NCI-H187 (cell line): ENCODE measurements around the gene DACT1.

Experiments used
- DNase-seq, 2 experiments: peaks; one replicate each; lab custom pipeline; 2025; lab: John Stamatoyannopoulos, UW

The DACT1 gene

DNA sequence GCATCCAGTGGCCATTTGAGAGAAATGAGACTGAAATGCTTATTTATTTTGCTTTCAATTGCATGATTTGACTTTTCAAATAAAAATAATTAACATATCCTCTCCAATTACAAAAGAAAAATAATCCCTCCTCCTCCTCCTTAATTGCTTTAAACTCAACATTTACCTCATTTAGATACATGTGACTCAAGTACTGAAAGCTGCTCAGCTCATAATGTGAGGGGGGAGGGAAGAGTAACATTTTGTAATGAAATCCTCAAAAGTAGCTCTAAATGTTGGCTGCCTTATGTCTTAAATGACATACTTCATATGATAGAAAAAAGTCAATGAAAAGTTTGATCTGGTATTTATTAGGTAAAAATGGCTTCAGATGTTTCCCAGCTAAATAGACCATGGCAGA, 29.0 kb downstream of the DACT1 start:
- DNase-seq: no peak

DNA sequence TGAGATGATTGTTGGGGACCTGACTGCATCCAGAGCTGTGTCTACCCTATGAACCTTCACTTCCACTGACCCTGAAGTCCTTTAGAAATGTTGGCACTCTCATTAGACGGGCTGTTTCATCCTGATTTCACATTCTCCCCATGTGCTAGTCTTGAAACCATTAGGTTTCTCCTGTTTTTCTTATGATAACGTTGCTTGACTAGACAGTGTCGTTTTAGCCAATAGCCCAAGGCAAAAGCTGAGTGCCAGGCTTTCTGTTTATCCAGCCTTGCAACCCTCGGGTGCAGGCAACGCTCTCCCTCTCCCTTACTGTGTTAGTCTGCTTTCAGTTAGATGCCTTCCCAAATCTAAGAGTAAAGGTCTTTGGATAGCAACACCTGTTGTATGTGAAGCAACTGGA, 30.1 kb downstream of the DACT1 start:
- DNase-seq: no peak

DNA sequence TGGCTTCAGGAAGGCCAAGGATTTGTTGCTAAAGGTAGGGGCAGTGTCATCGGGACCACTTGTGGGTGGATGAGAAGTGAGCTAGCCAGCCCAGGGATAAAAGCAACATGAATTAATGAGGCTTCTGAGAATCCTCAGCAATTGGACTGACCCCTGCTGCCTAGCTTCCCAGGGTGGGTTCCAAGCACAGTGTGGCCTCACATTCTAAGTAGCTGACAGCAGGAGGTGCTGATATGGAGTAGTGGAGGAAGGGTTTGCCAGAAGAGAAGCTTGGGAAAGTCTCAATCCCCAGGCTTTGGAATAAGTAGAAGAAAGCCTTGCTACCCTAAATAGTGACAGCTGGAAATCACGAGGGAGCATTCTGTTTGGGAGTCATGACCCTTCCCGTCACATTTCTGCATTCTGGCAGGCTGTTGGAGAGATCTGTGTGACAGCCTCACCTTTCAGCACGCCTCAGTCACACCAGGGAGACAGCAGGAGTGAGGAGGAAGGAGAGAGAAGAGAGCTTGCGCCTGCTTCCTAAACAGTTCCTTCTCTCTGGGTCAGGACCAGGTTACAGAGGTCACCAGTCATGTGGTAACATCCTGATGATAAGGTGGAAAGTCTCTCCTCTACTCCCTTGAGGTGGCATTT, 31.2 kb downstream of the DACT1 start:
- no peak for DNase-seq

DNA sequence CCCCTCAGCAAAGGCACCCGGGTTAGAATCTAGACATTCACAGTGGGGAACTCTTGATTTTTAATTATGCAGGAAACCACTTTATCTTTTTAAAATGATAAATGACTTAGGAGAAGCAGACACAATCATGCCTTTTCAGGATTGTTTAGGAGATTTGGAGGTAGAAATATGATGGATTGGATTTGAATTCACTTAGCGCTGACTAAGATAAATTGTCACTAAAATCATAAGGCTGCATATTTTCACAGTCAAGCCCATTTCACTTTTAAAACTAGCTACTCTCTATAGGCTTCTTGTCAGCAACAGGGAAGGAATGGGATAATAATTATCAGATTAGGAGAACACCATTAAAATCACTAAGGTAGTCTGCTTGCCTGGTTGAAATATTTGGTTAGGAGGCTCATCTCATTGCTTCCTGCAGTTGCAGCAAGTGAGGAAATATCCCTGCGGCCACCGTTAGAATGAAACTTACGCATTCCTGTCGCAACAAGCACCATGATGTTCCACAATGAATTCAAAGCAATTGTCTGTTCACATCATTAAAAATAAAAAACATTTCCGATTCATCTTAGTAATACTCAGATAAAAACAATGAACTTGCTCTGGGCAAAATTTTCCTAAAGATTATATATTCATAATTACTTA, 31.9 kb downstream of the DACT1 start:
- DNase-seq: no peak

DNA sequence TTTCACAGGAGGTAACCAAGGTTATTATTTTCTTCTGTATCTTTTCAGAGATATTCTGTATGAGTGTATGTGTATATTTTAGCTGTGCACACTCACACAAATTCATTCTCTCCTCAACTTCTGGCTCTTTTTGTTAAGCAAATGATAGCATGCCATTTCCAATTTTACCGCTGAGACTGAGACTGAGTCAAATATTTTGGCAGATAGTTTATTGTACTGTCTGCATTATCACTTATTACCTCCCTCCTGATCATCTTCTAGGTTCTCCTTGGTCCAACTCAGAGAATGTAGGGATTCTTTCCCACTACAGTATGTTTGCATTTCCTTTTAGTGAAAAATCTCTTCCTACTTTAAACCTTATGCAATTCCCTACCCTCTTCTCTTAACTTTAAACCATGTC, 33.3 kb downstream of the DACT1 start:
- DNase-seq: no peak

DNA sequence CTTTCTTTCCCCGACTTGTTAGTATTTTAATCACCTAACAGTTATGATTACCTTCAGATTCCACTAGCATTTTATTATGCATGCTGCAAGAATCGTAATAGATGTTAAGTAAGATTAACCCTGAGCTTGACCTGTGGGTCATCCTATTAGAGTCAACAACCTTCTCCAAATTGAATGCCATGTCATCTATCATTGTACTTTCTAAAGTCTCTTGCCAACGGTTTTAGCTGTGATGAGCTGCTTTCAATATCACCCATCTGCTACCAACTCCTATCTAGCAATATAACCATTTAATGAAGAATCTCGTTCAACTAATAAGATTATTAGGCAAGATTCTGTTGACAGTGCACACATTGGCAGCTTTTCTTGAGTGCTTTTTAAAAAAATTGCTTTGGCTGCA, 33.7 kb downstream of the DACT1 start:
- no peak for DNase-seq

DNA sequence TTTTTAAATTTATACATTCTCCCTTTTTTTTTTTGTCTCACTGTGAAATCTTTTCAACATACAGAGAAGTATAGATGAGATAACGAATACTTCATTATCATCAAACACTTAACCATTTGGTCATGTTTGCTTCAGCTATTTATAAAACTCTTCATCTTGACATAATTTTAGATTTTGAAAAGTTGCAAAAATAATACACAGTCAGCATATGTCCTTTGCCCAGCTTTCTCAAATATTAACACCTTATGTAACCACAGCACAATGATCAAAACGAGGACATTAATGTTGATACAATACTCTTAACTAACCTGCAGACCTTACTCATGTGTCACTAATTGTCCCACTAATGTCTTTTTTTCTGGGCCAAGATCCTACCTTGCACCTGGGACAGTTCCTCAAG, 36.0 kb downstream of the DACT1 start:
- DNase-seq: no peak

DNA sequence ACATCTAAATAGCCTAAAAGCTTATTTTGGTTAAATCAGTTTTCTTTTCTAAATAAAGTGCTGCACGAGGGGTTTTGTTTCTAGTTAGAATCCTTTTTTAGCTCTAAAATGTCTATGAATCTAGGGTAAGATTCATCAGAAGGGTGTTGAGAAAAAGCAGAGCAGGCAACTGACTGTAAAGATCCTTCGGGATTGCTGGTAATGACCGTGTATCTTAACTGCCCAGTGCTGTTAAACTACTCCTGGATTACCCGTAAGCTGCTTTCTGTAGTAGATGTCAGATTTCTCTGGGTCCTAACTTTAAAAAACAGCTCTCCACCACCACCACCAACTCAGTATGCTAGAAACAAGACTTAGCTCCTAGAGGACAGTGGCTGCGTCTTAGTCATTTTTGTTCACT, 39.2 kb downstream of the DACT1 start:
- DNase-seq: no peak

DNA sequence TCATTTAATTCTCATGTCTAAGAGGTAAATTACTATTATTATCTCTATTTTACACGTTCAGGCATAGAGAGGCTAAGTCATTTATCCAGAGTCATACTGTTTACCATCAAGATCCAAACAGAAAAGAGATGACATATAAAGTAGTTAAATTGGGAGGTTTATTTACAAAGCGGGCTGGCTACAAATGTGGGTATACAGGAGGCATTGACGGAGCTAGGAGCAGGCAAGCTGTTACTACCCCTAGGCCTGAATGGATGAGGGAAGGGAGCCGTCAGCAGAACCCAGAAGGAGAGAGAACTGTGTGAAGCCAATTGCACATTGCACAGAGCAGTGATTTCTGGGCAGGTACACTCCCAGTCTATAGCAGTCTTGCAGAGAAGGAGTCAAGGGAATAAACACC, 39.8 kb downstream of the DACT1 start:
- no peak for DNase-seq

DNA sequence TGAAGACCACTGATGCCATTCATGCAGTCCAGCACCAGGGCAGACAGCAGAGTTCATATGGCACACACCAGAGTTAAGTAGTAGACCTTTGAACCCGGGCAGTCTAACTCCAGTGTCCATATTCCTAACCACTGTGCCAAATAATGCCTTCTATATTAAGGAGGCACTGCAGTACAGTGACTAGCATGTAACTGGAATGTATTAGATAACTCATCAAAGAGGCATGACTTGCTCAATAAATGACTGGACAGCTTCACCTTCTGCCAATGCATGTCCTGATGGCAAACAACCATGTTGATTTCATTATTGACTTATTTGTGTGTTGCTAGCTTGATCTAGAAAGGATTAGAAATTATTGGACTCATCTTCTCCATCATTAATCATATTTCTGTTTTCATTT, 40.2 kb downstream of the DACT1 start:
- no peak for DNase-seq

DNA sequence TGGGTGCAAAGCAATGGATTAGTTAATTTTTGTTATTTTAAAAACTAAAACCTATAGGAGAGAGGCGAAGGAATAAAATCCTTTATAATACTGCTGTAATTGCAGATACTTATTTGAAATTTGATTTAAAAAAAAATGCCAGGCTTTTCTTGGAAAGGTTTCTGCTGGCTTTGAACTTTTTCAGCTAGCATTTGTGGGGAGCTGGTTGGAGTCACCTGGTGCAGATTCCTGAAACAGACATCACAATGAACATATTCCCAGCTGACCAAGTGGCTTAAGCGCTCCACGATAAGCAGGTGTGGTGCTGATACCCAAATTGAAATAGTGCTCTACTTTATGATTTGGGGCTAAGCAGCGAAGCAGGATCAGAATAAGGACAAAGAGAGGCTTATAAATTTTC, 42.9 kb downstream of the DACT1 start:
- no peak for DNase-seq

DNA sequence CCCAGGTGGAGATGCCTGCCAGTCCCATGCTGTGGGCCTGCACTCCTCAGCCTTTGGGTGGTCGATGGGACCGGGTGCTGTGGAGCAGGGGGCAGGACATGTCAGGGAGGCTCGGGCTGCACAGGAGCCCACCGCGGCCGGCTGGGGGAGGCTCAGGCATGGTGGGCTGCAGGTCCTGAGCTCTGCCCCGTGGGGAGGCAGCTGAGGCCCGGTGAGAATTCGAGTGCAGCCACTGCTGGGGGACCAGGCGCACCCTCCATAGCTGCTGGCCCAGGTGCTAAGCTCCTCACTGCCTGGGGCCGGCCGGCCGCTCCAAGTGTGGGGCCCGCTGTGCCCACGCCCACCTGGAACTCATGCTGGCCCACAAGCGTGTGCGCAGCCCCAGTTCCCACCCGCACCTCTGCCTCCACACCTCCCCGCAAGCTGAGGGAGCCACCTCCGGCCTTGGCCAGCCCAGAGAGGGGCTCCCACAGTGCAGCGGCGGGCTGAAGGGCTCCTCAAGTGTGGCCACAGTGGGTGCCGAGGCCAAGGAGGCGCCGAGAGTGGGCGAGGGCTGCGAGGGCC, 49.6 kb downstream of the DACT1 start:
- no peak for DNase-seq

DNA sequence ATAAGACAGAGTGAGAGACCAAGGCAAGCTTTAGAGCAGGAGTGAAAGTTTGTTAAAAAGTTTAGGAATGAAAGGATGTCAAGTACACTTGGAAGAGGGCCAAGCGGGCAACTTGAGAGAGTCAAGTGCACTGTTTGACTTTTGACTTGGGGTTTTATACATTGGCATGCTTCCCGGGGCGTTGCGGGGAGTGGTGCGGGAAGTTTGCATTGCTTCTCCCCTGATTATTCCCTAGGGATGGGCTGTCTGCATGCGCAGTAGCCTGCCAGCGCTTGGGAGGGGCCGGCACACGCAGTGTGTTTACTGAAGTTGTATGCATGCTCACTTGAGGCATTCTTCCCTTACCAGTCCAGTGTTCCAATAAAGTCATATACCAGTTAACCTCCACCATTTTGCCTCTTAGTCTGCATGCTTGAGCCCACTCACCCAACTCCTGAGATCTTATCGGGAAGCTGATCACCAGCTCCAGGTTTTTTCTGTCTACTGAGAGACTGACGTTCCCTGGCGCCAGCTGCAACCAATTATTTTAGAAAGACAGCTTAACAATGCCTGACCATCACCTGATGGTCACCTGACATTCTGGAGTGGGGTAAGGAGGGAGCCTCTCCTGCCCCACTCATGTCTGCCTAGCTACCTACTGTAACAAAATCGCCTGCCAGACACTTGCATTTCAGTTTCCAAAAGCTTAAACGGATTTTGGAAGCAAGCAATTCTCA, 53.2 kb downstream of the DACT1 start:
- peak; percentile 84 to 90 for DNase-seq

DNA sequence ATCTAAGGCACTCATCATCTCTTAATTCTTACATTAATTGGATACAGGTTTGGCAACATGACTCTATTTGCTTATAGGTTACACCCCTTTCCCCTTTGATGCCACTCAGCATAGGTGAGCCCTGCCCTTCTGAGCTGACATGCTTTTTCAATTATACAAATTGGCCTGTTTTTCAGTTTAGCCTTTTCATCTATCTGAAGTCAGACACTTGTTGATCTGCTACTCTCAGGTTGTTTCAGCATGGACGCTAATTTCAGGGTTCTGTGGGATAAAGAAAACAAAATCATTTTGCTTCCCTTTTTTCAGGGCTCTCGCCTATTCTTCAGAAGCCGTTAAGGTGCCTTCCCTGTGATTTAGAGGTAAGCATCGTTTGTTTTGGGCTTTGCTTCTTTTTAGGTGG, 55.3 kb downstream of the DACT1 start:
- no peak for DNase-seq

DNA sequence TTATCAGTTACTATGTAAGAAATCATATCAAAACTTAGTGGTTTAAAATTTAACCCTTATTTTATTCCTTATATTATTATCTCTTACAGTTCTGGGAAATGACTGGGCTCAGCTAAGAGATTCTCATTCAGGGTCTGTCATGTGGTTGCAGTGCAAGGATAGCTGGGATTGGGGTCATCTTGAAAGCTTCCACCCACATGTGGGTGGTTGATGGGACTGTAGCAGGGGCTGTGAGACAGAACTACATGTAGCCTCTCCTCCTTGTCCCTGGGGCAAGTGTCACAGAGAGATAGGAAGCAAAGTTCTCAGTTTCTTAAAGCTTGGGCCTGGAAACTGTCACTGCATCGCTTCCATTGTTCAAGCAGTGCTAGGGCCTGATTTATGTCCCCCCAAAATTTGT, 57.8 kb downstream of the DACT1 start:
- DNase-seq: no peak

DNA sequence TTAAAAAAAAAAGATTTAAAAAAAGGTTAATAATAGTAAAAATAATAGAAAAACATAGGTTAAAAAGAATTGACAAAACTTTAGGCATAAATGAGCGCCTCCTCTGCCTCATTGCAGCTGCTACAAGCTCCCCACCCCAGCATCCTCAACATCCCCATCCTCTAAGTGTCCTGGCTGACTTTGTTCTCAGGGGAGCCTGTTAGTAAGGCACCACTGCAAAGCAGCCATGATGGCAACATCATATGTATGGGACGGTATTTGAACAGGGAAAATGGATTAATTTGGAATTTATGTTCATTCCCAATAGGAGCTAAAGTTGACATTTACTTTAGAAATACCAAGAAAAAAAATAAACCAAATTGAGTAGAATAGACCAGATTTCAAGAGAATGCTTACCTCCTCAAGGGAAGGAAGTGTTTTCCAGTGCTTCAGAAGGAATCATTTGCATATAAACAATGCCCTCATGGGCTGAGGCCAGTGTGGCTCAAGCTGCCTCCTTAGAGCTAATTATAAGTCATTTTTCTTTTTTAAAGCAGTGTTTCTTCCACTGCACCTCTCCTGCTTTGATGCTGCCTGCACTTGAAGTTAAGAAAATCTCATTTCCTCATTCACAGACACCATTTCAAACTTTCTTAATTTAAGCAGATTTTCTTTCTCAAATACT, 59.6 kb downstream of the DACT1 start:
- DNase-seq: no peak
